ENCODE measurements around the gene SS18L1.

Gene SS18L1

GRCh38 chr20:62158541-62158940 is 15.0 kb downstream of the SS18L1 start:
- H3K27ac ChIP-seq (ENCODE audit: low read length) = no peak overlapping the region
- H3K4me1 ChIP-seq (ENCODE audit: low read length) = no peaks in the 10 kb centered on the region
- H3K27me3 ChIP-seq (ENCODE audit: low read depth, low read length) = no peaks in the 10 kb centered on the region
- H4K20me1 ChIP-seq (ENCODE audit: insufficient read depth, low read length) = peaks cover 11% of the 10 kb centered on the region
- TF ChIP-seq CTCF (IDR thresholded peaks at IDR 0.05; ENCODE audit: low read depth, low read length) = no peak
- no peak for TF ChIP-seq EZH2phosphoT487 (IDR thresholded peaks at IDR 0.05; ENCODE audit: low read depth)
- no peak overlapping the region for H3K4me3 ChIP-seq (ENCODE audit: low read length)
- H3K9me3 ChIP-seq (ENCODE audit: insufficient read depth, low read length) = no peaks in the 10 kb centered on the region
- peaks cover 38% of the 10 kb centered on the region for H3K79me2 ChIP-seq (ENCODE audit: low read length)
- H3K36me3 ChIP-seq (replicated peaks; ENCODE audit: low read depth, low read length) = peaks cover 15% of the 10 kb centered on the region
- H3K4me2 ChIP-seq (ENCODE audit: low read length) = no peak overlapping the region
- no peak overlapping the region for H3K9ac ChIP-seq (ENCODE audit: low read length)
- no peak overlapping the region for H2AFZ ChIP-seq (ENCODE audit: low read depth, low read length)

- H3K4me2 ChIP-seq (ENCODE audit: low read length) = no peak overlapping the region
- H3K9me3 ChIP-seq (ENCODE audit: insufficient read depth, low read length) = no peaks in the 10 kb centered on the region
- no peak overlapping the region for H3K27ac ChIP-seq (ENCODE audit: low read length)
- no peak overlapping the region for H2AFZ ChIP-seq (ENCODE audit: low read depth, low read length)
- no peaks in the 10 kb centered on the region for H3K27me3 ChIP-seq (ENCODE audit: low read depth, low read length)
- TF ChIP-seq EZH2phosphoT487 (IDR thresholded peaks at IDR 0.05; ENCODE audit: low read depth) = no peak
- no peak for TF ChIP-seq CTCF (IDR thresholded peaks at IDR 0.05; ENCODE audit: low read depth, low read length)
- no peak overlapping the region for H3K4me3 ChIP-seq (ENCODE audit: low read length)
- H4K20me1 ChIP-seq (ENCODE audit: insufficient read depth, low read length) = peaks cover 8% of the 10 kb centered on the region
- H3K36me3 ChIP-seq (replicated peaks; ENCODE audit: low read depth, low read length) = peaks cover 10% of the 10 kb centered on the region
- H3K79me2 ChIP-seq (ENCODE audit: low read length) = peaks cover 33% of the 10 kb centered on the region
- H3K4me1 ChIP-seq (ENCODE audit: low read length) = no peaks in the 10 kb centered on the region
- H3K9ac ChIP-seq (ENCODE audit: low read length) = no peak overlapping the region
Measured at GRCh38 chr20:62159052-62159451, 15.5 kb downstream of the SS18L1 start.

GRCh38 chr20:62159839-62160238 is 16.3 kb downstream of the SS18L1 start:
- H3K79me2 ChIP-seq (ENCODE audit: low read length) = peaks cover 26% of the 10 kb centered on the region
- peaks cover 4% of the 10 kb centered on the region for H3K36me3 ChIP-seq (replicated peaks; ENCODE audit: low read depth, low read length)
- TF ChIP-seq EZH2phosphoT487 (IDR thresholded peaks at IDR 0.05; ENCODE audit: low read depth) (no peak), CTCF (IDR thresholded peaks at IDR 0.05; ENCODE audit: low read depth, low read length) (no peak)
- no peak overlapping the region for H3K4me3 ChIP-seq (ENCODE audit: low read length)
- no peaks in the 10 kb centered on the region for H3K27me3 ChIP-seq (ENCODE audit: low read depth, low read length)
- no peak overlapping the region for H3K4me2 ChIP-seq (ENCODE audit: low read length)
- H2AFZ ChIP-seq (ENCODE audit: low read depth, low read length) = no peak overlapping the region
- H3K9ac ChIP-seq (ENCODE audit: low read length) = no peak overlapping the region
- no peaks in the 10 kb centered on the region for H3K9me3 ChIP-seq (ENCODE audit: insufficient read depth, low read length)
- H4K20me1 ChIP-seq (ENCODE audit: insufficient read depth, low read length) = peaks cover 8% of the 10 kb centered on the region
- no peaks in the 10 kb centered on the region for H3K4me1 ChIP-seq (ENCODE audit: low read length)
- H3K27ac ChIP-seq (ENCODE audit: low read length) = no peak overlapping the region

GRCh38 chr20:62160253-62160652 is 16.7 kb downstream of the SS18L1 start:
- Histone ChIP-seq H3K4me2 (ENCODE audit: low read length) (no peak overlapping the region), H3K9ac (ENCODE audit: low read length) (no peak overlapping the region), H2AFZ (ENCODE audit: low read depth, low read length) (no peak overlapping the region), H3K4me1 (ENCODE audit: low read length) (no peaks in the 10 kb centered on the region), H3K79me2 (ENCODE audit: low read length) (peaks cover 25% of the 10 kb centered on the region), H3K4me3 (ENCODE audit: low read length) (no peak overlapping the region), H3K27ac (ENCODE audit: low read length) (no peak overlapping the region), H3K36me3 (replicated peaks; ENCODE audit: low read depth, low read length) (peaks cover 4% of the 10 kb centered on the region), H3K9me3 (ENCODE audit: insufficient read depth, low read length) (no peaks in the 10 kb centered on the region), H3K27me3 (ENCODE audit: low read depth, low read length) (no peaks in the 10 kb centered on the region), H4K20me1 (ENCODE audit: insufficient read depth, low read length) (peaks cover 8% of the 10 kb centered on the region)
- TF ChIP-seq CTCF (IDR thresholded peaks at IDR 0.05; ENCODE audit: low read depth, low read length) = no peak
- no peak for TF ChIP-seq EZH2phosphoT487 (IDR thresholded peaks at IDR 0.05; ENCODE audit: low read depth)

Data from OCI-LY3 (cell line).